ENCODE results near the gene FLOT2.
"Not testable (repeated sequence)": the region's sequence is repeated elsewhere in the genome, so short reads cannot be mapped to it uniquely, and the experiment has no call there.

The FLOT2 gene

GRCh38 chr17:28895794-28896447 lies 1.6 kb downstream of the FLOT2 start:
- DNase-seq (ENCODE audit: low read depth, low spot score), result no peak

DNA sequence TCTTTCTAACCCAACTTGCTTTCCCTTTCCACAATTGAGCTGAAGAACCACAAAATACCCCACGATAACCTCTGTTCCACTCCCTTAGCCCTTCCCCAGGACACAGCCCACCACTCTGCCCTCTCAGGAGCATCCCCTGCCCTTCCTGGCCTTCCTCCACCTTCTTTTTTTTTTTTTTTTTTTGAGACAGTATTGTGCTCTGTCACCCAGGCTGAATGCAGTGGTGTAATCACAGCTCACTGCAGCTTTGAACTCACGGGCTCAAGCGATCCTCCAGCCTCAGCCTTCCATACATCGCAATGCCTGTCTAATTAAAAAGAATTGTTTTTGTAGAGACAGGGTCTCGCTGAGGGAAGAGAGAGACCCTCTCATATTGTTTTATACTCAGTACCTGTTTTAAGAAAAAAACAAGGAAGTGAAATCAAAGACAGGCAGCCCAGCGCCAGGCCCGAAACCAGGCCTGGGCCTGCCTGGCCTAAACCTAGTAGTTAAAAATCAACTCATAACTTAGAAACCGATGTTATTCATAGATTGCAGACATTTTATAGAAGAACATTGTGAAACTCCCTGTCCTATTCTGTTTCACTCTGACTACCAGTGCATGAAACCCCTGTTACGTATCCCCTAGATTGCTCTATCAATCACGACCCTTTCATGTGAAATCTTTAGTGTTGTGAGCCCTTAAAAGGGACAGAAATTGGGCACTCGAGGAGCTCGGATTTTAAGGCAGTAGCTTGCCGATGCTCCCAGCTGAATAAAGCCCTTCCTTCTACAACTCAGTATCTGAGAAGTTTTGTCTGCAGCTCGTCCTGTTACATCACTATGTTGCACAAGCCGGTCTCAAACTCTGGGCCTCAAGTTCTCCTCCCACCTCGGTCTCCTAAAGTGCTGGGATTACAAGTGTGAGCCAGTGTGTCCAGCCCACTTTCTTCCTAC lies 4.0 kb downstream of the FLOT2 start:
- DNase-seq (ENCODE audit: low read depth, low spot score), result not testable (repeated sequence)

GRCh38 chr17:28892024-28892423 lies 5.5 kb downstream of the FLOT2 start:
- no peak for DNase-seq (ENCODE audit: low read depth, low spot score)

DNA sequence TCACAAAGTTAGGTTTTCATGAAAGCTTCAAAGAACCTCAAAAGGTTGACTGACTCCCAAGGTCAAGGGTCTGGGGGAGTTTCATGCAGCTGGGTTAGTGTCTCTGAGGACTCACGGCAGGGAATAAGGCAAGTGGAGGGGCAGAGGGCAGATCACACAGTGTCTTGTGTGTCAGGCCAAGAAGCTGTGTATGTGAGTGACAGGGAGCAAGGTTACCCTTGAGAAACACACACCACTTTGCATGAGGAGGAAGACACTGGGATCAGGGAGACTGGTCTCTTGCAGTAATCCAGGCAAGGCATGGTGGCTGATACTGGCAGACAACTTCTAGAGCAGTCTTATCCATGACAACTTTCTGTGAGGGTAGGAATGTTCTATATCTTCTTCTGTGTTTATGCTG lies 6.3 kb downstream of the FLOT2 start:
- DNase-seq (ENCODE audit: low read depth, low spot score), result no peak

GRCh38 chr17:28889996-28890395 lies 7.5 kb downstream of the FLOT2 start:
- DNase-seq (ENCODE audit: low read depth, low spot score), result no peak

DNA sequence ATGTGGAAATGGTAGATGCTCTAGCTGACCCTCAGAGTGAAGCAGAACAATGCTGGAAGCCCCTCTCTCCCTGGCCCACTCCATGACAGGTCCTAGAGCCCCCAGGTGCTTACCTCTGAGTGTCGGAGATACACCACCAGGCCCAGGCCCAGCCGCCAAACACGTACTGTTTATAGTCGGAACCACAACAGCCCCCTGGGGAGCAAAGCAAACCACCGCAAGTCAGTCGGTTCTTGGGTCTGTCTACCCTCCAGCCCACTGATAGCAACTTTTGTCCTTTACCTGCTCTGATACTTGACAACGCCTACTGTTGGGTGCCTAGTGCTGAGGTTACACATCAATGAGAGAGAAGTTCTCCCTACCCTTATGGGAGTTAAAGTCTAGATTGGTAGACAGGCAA lies 8.7 kb downstream of the FLOT2 start:
- DNase-seq (ENCODE audit: low read depth, low spot score), result no peak

GRCh38 chr17:28887871-28888471 lies 9.6 kb downstream of the FLOT2 start:
- no peak for DNase-seq (ENCODE audit: low read depth, low spot score)

DNA sequence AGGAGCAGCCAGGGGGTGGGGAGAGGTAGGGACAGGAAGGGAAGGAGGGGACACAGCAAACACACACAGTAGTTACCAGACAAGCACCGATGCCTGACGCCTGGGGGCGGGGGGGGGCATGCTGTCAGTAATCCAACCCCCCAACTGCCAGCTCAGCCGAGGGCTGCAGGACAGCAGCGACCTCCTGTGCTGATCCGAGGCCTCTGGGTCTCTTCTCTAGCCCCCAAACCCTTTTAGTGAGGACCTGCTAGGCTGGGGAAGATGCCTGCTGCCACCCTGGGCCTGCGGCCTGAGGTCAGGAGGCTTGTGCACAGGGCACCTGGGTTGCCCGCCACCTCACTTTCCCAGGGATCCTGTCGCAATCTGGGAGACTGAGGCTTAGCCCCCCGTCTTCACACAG lies 11.6 kb downstream of the FLOT2 start:
- no peak for DNase-seq (ENCODE audit: low read depth, low spot score)

DNA sequence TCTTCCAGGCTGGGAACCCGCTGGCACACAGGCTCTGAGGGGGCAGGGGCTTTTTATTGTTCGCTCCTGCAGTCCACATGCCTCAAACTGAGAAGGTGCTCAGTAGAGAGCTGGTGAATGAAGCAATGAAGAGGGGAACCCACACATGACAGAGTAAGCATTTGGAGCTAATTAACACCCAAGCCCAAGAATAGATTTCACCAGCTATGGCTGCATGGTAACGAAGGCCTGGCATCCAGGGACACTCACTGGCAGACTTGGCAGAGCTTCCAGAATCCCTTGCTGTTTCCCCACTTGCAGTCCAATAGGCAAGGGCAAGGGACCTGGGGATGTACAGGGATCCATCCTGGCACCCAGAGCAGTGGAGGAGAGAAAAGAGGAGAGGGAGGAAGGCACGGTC lies 12.2 kb downstream of the FLOT2 start:
- no peak for DNase-seq (ENCODE audit: low read depth, low spot score)

DNA sequence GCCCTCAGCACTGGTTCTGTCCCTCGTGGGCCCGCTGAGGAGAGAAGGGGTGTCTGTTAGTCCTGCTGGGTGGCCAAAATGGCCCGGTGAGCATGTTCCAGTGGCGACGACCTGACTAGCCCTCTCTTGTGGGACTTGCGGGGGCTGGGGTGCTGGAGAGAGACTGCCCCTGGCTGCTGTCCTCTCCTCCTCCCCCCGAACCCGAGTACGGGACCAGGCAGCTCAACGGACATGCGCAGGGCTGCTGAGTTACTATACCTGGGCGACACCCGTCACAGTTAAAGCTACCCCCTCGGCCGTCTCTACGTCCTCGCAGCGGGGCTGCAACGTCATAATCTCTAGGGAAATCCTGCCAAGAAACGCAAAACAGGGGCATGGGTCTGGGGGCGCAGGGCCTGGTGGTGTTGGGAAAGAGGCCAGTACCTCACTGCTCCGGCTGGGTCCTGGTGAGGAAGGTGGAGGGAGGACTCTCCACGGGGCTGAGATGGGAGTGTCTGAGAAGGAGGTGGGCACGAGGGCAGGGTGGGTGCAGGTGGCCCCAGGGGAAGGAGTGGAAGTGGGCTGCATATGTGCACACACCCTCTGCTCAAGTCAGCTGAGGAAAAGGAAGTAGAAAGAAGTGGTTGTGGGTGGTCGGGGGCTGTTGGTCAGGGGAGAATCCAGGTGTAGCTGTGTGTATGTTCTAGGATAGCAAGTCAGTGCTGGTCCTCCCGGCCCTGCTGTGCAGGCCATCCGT lies 13.4 kb downstream of the FLOT2 start:
- no peak for DNase-seq (ENCODE audit: low read depth, low spot score)

- DNase-seq (ENCODE audit: low read depth, low spot score), result no peak
These were observed 15.2 kb downstream of the FLOT2 start for GRCh38 chr17:28882154-28882895.

DNA sequence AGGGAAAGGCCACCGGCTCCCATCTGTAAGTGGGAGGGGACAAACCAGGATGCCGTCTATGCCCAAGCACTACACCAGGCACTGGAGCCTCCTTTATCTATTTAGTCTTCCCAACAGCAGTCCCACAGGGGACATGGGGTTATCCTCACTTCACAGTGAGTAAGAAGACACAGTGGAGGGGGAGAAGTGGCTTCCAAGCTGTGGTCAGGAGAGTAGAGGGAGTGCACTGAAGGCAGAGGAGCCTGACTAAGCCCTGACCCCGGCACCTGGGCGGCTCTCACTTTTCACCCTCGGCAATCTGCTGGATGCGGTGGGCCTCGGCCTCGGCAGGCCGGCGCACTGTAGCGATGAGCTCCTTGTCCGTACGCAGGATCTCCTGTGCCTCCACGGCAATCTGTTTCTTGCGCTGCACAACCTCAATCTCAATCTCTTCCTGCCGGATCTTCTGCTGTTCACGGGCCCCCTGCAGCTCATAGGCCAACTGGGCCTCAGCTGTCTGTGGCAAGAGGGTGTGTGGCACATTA lies 15.9 kb downstream of the FLOT2 start:
- no peak for DNase-seq (ENCODE audit: low read depth, low spot score)

DNA sequence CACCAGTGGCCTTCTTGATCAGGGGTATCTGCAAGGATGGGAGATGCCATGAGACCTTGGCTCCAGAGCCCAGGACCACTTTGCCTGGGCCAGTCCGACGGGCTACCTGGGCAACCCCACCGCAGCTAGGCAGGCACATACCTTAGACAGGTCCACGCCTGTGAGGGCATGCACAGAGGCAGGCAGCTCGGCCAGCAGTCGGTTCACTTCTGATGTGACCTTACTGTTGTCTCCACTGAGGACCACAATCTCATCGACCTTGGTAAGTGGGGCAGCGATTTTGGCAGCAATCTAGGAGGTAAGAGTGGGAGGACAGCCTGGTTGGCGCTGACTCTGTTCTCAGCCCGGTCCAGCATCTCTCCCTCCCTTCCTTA lies 17.0 kb downstream of the FLOT2 start:
- no peak for DNase-seq (ENCODE audit: low read depth, low spot score)

DNA sequence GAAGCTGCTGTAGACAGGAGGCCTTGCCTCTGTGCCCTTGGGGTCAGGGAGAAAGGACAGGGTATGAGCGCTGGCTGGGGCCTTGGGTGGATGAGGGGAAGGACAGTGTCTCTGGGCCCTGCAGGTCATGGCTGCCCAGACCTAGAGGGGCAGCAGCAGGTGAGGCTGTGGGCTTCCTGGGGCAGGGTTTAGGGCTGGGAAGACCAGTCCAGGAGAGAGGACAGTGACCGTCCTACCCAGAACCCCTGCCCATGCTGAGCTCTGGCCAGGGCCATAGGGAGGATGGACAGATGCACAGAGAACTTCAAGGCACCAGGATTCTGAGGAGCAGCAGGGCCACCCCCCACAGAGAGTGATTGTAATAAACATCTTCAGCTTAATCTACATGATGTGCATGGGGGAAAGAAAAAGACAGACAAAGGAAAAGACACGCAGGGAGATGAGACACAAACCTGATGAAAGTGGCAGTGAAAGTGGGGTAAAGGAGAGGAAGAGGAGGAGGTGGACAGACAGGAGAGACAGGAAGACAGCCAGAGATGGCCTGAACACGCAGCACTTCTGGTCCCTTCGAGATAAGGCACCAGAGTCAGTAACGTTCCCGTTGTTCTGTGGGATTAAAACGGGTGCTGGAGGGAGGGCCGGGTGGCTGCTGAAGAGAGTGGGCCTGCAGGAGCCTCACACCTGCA lies 17.5 kb downstream of the FLOT2 start:
- no peak for DNase-seq (ENCODE audit: low read depth, low spot score)

DNA sequence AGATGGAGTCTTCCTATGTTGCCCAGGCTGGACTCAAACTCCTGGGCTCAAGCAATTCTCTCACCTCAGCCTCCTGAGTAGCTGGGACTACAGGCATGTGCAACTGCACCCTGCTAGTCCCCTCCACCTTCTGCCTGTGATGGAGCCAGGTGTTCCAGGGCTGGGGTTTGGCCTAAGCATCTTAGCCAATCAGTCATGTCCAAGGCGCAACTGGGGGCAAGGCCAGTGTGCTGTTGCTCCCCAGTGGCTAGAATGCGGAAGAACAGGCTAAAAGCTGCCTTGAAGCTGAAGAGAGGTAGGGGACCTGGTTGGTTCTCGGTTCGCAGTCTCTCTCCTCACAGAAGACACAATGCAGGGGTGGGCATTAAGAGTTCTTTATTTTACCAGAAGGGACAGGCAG lies 18.6 kb downstream of the FLOT2 start:
- peak; percentile 71 for DNase-seq (ENCODE audit: low read depth, low spot score)

GRCh38 chr17:28878158-28878910 lies 19.2 kb downstream of the FLOT2 start:
- DNase-seq (ENCODE audit: low read depth, low spot score), result no peak

- not testable (repeated sequence) for DNase-seq (ENCODE audit: low read depth, low spot score)
These were observed 20.3 kb downstream of the FLOT2 start for GRCh38 chr17:28877150-28877711.

DNA sequence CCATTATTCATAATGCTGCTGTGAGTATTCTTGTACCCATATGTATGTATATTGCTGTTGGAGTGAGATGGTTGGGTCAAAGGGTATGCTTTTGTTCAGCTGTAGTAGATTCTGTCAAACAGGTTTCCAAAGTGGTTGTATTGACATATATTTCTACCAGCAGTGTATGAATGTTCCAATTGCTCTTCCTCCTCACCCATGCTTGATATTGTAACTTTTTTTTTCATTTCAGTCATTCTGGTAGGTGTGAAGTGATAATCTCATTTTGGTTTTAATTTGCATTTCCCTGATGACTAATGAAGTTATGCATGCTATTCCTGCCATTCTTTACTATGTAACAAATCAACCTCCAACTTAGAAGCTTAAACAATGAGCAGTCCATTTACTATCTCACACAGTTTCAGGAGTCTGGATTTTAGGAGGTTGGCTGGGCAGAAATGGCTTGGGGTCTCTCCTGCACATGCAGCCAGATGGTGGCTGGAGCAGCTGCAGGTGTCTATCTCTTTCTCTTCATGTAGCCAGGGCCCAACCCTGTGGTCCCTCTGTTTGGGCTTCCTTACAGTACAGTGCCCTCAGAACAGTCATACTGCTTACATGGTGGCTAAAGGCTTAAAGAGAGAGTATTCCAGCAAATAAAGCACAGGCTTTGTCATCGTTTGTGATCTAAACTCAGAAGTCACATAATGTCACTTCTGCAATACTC lies 21.5 kb downstream of the FLOT2 start:
- DNase-seq (ENCODE audit: low read depth, low spot score), result no peak

DNA sequence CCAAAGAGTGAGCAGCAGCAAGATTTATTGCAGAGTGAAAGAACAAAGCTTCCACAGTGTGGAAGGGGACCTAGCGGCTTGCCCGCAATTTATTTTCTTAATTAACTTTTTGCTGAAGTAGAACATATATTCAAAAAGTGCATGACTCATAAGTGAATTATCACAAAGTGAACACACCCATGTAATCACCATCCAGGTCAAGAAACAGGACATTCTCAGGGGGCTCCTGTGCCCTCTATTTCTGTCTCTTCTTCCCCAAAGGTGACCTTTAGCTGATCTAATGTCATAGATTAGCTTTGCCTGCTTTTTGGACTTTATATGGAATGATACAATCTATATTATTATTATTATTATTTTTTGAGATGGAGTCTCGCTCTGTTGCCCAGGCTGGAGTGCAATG lies 22.8 kb downstream of the FLOT2 start:
- no peak for DNase-seq (ENCODE audit: low read depth, low spot score)

All from iPS DF 19.7 (cell line).